NCI-H1694 treated with DMSO at 0.1 percent for 48 hours (cell line): ENCODE measurements around the gene TRIM65.

Experiments used
- DNase-seq: peaks from one replicate; lab custom pipeline; 2025; lab: John Stamatoyannopoulos, UW

TRIM65 gene

DNA sequence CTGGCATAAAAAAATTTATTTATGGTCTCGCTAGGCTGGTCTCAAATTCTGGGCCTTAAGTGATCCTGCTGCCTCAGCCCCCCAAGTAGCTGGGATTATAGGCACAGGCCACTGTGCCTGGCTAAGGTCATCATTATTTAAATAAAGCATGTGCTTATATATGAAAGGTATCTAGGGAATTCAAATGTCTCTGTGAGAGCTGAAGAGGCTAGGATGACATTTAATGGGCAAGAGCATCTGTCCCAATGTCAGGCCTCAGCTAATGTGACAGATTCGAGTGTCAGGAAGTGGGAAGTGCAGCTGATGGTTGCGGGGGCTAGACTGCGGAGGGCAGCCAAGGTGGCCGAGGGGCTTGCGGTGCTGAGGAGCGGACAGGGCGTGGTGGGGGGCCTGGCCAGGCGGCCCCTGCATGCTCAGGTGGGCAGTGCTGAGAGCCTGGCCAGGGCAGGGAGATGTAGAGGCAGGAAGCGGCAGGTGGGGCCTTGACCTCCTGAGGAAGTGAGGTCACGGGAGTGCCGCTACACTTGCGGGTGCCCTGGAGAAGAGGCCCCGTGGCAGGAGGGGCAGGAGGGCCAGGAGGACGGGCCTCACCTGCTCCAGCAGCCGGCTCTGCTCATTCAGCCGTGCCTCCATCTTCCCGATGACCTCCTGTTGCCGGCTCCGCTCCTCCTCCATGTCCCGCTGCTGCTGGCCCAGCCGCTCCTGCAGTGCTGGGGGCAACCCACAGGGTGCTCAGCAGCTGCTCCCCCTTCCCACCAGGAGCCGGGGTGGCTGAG is 20.6 kb upstream of the TRIM65 start:
- DNase-seq = no peak

DNA sequence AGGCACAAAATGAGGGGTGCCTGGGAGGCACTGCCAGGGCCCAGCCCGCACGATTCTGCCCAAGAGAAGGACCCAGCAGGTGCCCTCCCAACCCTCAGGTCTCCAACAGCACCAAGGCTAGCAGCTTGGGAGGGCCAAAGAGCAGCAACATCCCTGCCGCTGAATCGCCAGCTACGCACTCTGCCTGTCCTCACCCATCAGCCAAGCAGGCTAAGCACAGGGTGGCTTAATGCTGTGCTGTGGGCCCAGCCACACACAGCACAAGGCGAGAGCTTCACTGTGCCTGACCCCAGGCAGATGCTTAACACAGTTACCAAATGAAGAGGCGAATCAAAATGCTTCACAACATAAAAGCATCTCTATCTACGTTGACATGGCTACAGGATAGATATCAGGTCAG is 18.5 kb upstream of the TRIM65 start:
- no peak for DNase-seq

DNA sequence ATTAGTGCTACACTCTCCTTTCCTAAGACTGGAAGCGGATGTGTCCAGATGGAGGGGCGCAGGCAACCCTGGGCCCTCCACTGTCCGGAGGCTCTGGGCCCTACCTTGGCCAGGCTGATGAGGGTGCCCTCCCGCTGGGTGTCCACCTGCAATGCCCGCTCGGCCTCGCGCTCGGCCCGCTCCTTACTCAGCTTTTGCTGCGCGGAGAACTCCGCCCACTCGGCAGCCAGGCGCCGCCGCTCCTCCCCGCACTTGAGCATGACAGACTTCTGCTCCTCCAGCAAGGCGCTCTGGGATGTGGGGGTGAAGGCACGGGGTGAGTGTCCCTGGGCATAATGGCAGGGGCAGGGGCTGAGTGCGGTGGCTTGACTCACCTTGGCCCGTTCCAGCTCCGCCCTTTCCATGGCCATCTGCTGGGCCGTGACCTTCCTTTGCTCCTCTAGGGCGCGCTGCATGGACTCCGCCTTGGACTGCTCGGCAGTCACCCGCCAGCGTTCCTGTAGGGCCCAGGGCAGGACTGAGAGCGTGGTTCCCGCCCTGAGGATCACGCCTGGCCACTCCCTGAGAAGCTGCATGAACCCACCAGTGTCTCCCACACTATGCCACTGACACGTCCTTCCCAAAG is 18.0 kb upstream of the TRIM65 start:
- no peak for DNase-seq

DNA sequence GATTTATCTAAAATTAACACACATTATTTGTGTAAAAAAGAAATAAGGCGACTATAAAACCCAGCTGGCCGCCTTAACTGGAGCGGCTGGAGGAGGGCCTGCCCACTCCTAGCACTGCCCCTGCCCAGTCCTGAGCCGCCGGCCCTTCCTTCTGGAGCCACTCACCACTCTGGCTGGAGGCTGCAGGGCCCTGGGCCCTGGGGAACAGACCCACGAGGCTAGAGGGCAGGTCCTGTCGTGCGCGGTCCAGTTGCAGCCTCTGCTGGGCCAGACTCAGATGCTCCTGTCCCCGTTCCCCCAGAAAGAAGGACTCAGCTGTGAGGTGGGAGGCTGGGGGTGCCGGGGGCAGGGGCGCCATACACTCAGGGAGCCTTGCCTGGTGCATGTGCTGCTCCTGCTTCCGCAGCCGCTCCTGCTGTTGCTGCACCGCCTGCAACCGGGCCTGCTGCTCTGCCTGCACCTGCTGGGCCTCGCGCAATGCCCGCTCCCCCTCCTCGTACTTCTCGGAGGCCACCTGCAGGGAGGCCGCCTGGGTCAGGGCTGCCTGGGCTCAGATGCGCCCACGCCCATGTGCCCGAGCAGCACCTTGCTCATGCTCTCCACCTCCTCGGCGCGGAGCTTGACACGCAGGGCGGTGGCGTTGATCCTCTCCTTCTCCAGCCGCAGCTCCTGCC is 16.9 kb upstream of the TRIM65 start:
- DNase-seq = no peak

DNA sequence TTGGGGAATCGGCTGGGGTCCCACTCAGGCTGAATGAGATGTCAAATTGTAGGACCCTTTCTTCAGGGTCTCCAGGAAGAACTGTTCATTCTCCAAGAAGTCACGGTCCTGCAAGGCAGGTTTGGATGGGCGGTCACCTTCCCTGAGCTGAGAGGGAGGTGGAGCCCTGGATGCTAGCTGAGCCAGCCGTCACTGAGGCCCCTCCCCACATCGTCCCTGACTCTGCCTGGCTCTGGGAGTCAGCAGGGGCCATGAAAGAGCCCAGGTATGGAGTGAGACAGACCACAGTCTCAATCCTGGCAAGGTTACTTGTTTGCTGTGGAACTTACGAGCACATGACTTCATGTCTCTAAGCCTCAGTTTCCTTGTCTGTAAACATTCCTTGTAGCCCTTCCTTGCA is 13.9 kb upstream of the TRIM65 start:
- DNase-seq = no peak

DNA sequence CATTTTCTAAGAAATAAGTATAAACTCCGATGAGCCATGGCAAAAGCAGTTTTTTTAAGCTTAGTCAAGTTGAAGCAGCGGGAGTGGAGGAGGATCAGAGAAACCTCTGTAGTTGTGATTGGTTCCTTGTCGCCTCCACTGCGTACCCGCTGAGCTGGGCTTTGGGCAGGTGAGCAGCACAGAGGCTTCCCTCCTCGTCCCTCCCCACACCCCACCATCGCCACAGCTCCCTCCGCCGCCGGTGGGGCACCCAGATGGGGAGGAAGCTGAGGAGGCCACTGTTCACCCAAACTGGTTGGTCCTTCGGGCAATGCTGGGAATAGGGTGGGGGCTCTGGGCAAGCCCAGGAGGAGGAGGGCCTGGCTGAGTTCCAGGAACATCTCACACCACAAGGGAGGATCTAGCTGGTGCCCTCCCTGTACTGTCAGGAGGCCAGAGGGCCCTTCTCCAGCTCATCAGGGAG is 13.1 kb upstream of the TRIM65 start:
- peak; percentile 17 for DNase-seq

DNA sequence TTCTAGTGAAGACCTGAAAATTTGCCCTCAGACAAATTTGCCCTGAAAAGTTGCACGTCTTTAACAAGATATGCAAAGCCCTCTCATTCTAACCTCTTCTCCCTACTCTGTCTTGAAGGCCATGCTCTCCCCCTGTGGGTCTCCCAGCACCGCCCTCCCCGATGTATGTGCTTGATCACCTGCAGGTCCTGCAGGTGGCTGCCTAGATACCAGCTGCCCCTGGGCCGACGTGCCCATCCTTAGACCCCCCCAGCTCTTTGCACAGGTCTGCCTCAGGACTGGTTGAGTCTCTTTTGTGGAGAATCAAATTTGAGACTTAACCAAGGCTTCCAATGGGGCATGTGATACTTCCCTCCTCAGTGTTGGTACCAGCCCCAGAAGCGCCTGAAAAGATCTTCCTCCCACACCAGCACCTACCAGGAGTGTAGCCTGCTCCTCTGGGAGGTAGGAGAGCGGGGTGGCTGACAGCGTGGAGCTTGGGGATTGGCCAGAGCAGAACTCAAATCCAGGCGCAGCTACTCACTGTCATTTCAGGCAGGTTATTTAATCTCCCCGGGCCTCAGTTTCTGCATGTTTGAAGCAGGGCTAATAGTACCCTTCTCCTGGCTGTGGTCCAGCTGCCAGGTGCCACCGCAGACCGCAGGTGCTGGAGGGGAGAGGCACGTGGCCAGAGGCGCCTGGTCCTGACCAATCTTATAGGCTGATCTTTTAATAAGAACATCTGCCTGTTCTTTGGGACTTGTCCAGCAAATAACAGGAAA is 12.5 kb upstream of the TRIM65 start:
- DNase-seq = no peak

DNA sequence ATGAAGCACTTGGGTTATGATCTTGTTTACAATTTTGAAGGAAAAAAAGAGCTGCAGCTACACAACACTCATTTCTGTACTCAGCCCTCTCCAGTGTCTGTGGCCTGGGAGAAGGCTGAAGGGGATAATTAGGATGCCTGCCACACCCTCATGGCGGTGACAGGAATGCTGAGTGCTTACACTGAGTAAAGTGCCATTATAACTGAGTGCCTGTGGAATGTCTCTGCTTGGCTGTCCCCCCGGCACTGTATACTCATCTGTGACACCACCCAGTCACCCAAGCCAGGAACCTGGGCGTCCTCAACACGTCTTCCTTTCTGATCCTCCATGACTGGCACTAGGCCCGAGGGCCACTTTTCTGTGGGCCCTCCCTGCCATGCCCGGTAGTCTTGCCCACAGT is 11.4 kb upstream of the TRIM65 start:
- no peak for DNase-seq

DNA sequence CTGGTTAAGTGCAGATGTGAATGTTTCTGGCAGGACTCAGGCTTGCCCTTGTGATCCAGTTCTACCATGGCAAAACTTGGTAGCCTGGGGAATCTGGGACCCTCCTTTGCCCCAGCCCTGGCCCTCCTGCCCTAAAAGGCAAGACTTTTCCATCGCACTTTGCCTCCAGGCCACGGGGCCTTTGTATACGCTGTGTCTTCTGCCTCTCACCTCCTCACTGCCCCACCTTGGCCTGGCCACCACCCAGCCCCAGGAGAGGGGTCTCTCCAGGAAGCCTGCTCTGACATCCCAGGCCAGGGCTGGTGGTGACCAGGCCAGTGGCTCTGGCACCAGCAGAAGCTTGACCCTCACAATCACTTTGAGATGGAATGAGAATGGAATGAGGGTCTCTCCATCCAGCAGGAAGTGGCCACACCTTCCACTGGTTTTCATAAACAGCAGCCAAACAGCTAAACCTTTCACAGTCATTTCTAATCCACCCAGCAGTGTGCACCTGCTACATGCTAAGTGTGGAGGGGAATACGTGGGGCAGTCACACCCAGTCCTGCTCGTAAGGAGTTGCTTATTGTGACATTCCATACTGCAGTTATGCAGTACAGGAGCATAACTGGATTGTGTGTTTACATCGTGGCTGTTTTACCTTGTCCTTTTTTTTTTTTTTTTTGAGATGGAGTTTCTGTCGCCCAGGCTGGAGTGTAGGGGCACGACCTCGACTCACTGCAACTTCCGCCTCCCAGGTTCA is 9.6 kb upstream of the TRIM65 start:
- DNase-seq = no peak

DNA sequence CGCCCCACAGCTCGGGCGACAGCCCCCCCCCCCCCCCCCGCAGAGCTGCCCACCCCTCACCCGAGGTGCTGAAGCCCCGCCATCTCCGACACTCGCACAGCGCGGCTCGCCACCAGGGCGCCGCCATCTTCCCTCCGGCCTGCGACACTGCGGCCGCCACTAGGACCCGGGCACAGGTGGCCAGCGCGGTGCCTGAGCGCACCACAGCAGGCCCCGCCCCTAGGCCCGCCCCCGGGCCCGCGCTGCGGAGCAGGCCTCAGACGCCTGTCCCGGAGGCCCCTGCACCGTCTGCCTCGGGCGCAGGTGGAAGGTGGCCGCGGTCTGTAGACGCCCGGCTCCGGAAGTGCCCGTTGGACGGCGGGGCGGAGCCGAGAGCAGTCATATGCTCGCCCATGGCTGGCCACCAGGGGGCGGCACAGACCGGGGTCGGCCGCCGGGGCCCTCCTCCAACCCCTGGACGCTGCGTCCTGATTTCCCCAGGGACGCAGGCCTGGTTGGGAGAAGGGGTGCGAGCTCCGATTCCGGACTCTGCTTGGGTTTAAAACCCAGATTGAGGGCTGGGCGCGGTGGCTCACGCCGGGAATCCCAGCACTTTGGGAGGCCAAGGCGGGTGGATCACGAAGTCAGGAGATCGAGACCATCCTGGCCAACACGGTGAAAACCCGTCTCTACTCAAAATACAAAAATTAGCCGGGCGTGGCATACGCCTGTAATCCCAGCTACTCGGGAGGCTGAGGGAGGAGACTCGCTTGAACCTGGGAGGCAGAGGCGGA is 8.2 kb upstream of the TRIM65 start, which contains the start of gene MRPL38:
TSS of gene MRPL38 (minus strand) at position 136 of the 773 bp plus-strand sequence. CDS start at position 127, 9 bp downstream.
- peak; percentile 92 for DNase-seq

DNA sequence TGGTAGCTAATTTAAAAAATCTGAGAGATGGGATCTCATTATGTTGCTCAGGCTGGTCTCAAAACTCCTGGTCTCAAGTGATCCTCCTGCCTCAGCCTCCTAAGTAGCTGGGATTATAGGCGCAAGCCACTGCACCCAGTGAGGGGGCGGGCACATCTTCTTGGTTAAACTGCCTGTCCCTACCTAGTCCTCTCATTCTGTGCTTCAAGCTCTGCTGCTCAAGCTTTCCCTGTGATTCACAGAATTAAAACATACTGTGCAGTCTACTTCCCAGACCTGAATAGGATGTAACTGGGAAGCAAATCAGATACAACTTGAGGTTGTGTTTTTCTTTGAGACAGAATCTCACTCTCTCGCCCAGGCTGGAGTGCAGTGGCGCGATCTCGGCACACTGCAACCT is 5.7 kb upstream of the TRIM65 start:
- no peak for DNase-seq

DNA sequence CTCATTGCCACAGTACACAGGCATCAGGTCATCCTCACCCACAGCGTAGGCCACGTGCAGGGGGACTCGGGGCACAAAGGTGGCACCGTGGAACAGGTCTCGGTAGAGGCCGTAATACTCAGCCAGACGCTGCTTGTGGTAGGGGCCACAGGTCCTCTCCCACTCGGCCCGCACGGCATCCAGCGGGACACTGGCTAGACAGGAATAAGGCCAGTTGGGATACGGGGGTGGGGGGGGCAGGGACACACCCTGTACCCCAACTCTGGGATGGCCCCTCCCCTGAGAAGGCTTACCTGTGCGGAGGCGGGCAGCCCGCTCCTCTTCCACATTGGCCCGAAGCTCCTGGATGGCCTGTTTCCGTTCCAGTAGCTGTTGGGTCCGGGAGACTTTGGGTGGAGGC is 5.0 kb upstream of the TRIM65 start:
- no peak for DNase-seq

DNA sequence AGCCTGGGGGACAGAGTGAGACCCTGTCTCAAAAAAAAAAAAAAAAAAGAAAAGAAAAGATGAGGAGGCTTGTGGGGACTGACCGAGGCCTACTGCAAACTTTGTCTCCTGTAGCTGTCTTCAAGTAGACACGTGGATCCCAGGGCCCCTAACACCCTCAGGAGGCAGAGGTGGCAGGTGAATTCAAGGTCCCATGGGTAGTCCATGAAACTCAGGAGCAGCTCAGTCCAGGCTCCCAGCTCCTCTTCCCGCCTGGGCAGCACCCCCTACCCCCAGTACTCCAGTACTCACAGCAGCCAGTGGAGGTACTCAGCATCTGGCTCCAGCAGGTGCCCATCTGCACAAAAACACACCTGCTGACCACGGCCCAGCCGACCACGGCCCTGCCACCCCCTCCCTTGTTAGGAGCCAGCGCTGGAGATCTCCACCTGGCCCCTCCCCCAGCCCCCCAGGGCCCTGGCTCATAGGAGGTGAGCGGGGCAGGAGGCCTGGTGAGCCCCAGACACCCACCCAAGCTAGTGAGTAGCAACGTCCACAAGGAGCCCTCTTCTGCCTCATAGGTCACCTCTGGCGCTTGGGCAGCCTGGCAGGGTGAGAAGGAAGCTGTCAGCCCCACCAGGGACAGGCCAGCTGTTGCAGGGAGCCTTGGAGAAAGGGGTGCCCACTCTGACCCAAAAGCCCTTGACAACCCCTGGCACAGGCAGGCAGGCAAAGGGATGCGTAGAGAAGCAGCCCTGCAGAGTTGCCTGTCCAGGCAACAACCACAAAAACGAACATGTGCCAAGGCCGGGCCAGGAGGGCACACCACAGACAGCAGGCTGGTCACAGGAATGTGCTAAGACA is 4.2 kb upstream of the TRIM65 start:
- DNase-seq = no peak

DNA sequence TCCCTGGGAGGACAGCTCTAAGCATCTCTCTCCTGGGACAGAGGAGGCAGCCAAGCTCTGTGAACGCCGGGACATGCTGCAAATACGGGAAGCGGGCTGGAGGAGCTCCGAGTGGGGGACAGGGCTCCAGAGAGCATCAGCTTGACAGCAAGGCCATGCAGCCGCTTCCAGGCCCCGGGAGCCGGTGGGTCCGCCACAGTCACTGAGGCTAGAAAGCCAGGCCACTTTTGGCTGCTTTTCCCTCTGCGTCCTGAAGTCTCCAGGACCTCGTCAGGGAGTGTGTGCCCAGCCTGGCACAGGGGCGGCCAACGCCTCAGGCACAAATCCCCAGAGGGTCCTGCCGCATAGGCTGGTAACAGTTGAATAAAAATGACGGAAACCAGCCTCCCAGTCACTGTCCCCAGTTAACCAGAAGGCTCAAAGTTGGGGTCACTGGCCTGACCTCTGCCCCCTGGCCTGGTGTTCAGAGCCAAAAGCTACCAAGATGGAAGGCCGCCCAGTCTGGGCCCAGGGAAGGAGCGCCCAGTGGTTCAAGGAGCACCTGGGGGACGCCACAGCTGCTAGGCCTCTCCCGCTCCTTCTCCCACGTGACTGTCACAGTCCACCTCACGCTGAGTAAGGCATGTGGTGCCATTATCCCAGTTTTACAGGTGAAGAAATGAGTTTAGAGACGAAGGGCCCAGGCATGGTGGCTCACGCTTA is 3.2 kb upstream of the TRIM65 start:
- no peak for DNase-seq

DNA sequence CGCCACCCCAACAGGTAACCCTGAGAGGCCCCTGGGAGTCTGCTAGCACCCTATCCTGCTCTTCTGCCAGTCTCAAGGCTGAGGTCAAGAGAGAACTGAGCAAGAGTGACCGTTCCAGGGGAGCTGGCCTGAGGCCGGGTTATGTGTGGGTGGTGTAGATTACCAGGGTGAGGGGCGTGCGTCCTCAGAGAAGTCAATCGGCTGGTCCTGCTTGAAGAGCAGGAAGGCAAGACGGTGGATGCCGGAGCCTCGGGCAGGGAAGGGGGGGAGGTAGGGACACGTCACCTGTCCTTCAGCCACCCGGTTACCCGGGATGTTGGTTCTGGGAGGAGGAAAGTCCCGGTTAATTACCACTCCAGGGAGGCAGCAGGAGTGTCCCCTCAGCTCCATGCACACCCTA is 2.6 kb upstream of the TRIM65 start:
- no peak for DNase-seq

DNA sequence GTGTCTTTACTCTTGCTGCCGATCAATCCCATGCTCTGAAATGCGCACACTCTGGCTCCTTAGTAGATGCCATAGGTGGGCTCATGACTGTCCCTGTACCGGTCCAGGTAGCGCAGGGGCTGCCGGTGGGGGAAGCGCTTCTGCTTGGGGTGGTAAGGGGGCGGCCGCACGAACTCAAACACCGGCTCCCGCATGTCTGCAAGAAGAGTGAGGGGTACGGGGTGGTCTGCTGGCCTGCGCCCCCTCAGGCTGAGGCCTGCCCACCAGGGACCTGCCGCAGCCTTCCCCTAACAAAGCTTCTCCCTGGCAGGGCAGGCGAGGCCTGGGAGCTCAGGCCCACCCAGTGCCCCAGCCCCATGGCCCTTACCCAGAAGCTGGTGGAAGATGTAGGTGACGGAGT is 2.0 kb upstream of the TRIM65 start:
- no peak for DNase-seq

DNA sequence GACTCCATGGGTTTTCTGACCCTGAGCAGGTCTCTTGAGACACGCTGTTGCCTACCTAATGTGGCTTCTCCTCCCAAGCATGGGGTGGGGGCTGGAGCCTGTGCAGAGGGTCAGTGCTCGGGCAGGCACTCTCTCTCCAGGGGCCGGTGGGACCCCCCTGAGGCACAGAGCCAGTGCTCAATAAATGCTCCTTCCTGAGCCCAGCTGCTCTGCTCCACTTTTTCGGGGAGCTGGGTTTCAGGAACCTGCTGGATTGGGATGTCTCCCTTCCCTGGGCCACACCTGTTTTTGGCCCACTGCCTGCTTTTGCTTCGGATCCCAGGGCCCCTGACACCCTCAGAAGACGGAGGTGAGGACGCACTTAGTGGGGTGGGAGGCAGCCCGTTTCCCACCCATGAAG is 1.3 kb upstream of the TRIM65 start:
- DNase-seq = no peak

DNA sequence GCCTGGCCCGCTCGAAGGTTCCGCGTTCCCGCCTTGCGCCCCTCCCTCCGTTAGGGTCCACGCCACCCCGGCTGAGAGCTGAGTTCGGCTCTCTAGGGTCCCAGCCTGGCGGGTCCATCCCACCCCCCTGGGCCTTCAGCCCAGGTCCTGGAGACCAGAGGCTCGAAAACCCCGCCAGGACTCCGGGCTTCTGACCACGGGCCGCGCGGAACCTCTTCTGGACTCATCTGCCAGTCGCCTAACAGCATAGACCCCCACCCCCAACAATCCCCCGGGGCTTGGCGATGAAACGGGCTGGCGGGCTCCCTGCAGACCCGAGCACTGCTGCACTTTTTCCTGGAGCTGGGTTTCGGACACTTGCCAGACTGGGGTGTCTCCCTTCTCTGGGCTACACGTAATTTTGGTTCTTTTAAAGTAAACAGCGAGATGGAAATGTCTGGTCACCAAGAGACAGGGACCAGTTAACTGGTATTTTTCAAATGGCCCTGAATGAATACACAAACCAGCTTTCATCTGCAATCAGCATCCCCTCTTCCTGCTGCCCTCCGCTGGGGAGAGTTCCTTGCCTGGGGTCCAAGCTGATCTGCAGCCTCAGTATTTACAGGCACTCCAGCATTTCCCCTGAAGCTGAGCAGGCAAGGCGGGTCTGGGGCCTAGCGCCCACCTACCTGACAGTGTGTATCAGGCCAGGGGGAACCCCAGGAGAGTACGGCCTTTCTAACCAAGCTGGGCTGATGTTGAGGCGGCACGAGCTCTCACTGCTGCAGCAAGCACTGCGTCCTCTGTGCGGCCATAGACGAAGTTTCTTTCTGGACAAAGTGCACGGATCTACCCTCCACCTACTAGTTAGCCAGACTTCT is 639 bp upstream of the TRIM65 start:
- DNase-seq = no peak
